NB4 (cell line): Measurements from ENCODE around the gene HCK.

Source experiments
- DNase-seq: peaks from one replicate; pipeline ENCODE4 v3.0.0; 2010; ENCODE audit warnings: low read depth
- H3K4me3 ChIP-seq: one replicate; pipeline ENCODE4 v1.5.1; 2011; ENCODE audit warnings: mild to moderate bottlenecking, low read depth, low read length, moderate library complexity
- CTCF ChIP-seq: IDR thresholded peaks from one replicate; pipeline ENCODE4 v1.5.1; 2012; ENCODE audit warnings: low read depth, low read length
- MAX ChIP-seq: IDR thresholded peaks from 2 replicates; pipeline ENCODE4 v1.6.1; 2011; ENCODE audit warnings: low read depth, low read length
- MYC ChIP-seq: IDR thresholded peaks from 2 replicates; pipeline ENCODE4 v1.6.1; 2011; ENCODE audit warnings: low read depth, low read length
- POLR2A ChIP-seq: IDR thresholded peaks from 2 replicates; pipeline ENCODE4 v1.6.1; 2011; ENCODE audit warnings: mild to moderate bottlenecking; ENCODE audit not compliant: insufficient read length; ENCODE audit errors: extremely low read depth

Gene HCK

GRCh38 chr20:32109392-32110172 lies 57.5 kb downstream of the HCK start, which contains the start of gene TM9SF4:
TM9SF4 (plus strand) TSS chr20:32109714; CDS start chr20:32109741, 27 bp downstream.
- TF ChIP-seq MYC: peak; percentile 96
- peak; percentile 86 for TF ChIP-seq POLR2A
- TF ChIP-seq MAX: peak; percentile 85
- no peak for TF ChIP-seq CTCF

GRCh38 chr20:32110173-32110704 lies 58.2 kb downstream of the HCK start:
- no peak for DNase-seq
- H3K4me3 ChIP-seq: peak overlapping the region; percentile 97
- TF ChIP-seq CTCF: no peak
- no peak for TF ChIP-seq POLR2A
- no peak for TF ChIP-seq MAX
- no peak for TF ChIP-seq MYC

More at GRCh38 chr20:32109392-32110172, 57.5 kb downstream of the HCK start, which contains the start of gene TM9SF4:
- peak; percentile 96 for DNase-seq
- peak within 1 kb of the TSS; percentile 97 for H3K4me3 ChIP-seq

GRCh38 chr20:32110727-32111126 lies 58.7 kb downstream of the HCK start:
- no peak for DNase-seq
- TF ChIP-seq POLR2A (no peak), MYC (no peak), CTCF (no peak), MAX (no peak)
- H3K4me3 ChIP-seq: peak overlapping the region; percentile 97

- DNase-seq: no peak
- H3K4me3 ChIP-seq: no peak overlapping the region
- no peak for TF ChIP-seq MYC
- TF ChIP-seq MAX: no peak
- TF ChIP-seq CTCF: no peak
- TF ChIP-seq POLR2A: no peak
Observed at GRCh38 chr20:32111156-32111686, 59.2 kb downstream of the HCK start.

- TF ChIP-seq MAX (no peak), CTCF (no peak), POLR2A (no peak), MYC (no peak)
- H3K4me3 ChIP-seq: no peak overlapping the region
- DNase-seq: no peak
Observed at GRCh38 chr20:32111753-32112152, 59.7 kb downstream of the HCK start.
